Measurements from ENCODE around the gene G3BP2. TPM values are rescaled to one million over a fixed set of nuclear protein-coding genes. Genes with fewer than 3 reads are reported as not detected.
"Not testable (repeated sequence)": the region's sequence is repeated elsewhere in the genome, so short reads cannot be mapped to it uniquely, and the experiment has no call there.

The G3BP2 gene
- 109 and 113 TPM in 2 replicates for total RNA-seq

- DNase-seq (ENCODE audit: low read depth) = peak; percentile 87
- H3K4me3 ChIP-seq (ENCODE audit: low read depth, low read length) = peak within 1 kb of the TSS; percentile 95
- no peak for TF ChIP-seq CTCF (conservative IDR thresholded peaks at IDR 0.05; ENCODE audit: low read depth, low read length)
These were observed at the start of gene G3BP2 for GRCh38 chr4:75673027-75673958. Gene G3BP2, minus strand, starts transcription at chr4:75673411. Its CDS starts 11,386 bp downstream, at chr4:75662025.

GRCh38 chr4:75722417-75722816, 49.2 kb upstream of the G3BP2 start:
- DNase-seq (ENCODE audit: low read depth) = no peak
- TF ChIP-seq CTCF (conservative IDR thresholded peaks at IDR 0.05; ENCODE audit: low read depth, low read length) = no peak
- H3K4me3 ChIP-seq (ENCODE audit: low read depth, low read length) = no peak overlapping the region

GRCh38 chr4:75718529-75718928, 45.3 kb upstream of the G3BP2 start:
- no peak for DNase-seq (ENCODE audit: low read depth)
- H3K4me3 ChIP-seq (ENCODE audit: low read depth, low read length) = no peak overlapping the region
- TF ChIP-seq CTCF (conservative IDR thresholded peaks at IDR 0.05; ENCODE audit: low read depth, low read length) = no peak

- no peak for TF ChIP-seq CTCF (conservative IDR thresholded peaks at IDR 0.05; ENCODE audit: low read depth, low read length)
- DNase-seq (ENCODE audit: low read depth) = no peak
These were observed 44.2 kb upstream of the G3BP2 start for GRCh38 chr4:75717408-75717807.

GRCh38 chr4:75716054-75716453, 42.8 kb upstream of the G3BP2 start:
- not testable (repeated sequence) for DNase-seq (ENCODE audit: low read depth); H3K4me3 ChIP-seq (ENCODE audit: low read depth, low read length)

More at GRCh38 chr4:75717408-75717807, 44.2 kb upstream of the G3BP2 start:
- H3K4me3 ChIP-seq (ENCODE audit: low read depth, low read length) = no peak overlapping the region

- no peak for DNase-seq (ENCODE audit: low read depth)
- no peak overlapping the region for H3K4me3 ChIP-seq (ENCODE audit: low read depth, low read length)
- no peak for TF ChIP-seq CTCF (conservative IDR thresholded peaks at IDR 0.05; ENCODE audit: low read depth, low read length)
These were observed 42.0 kb upstream of the G3BP2 start for GRCh38 chr4:75715105-75715799.

- H3K4me3 ChIP-seq (ENCODE audit: low read depth, low read length) = no peak overlapping the region
- no peak for TF ChIP-seq CTCF (conservative IDR thresholded peaks at IDR 0.05; ENCODE audit: low read depth, low read length)
- DNase-seq (ENCODE audit: low read depth) = no peak
These were observed 41.5 kb upstream of the G3BP2 start for GRCh38 chr4:75714704-75715103.

All from epithelial cell of proximal tubule (primary cell).